ENCODE measurements around the gene SNX25. TPM values are rescaled to one million over a fixed set of nuclear protein-coding genes. Genes with fewer than 3 reads are reported as not detected.

Gene SNX25
- total RNA-seq, 2 experiments from 2014 or later = 16.2 to 16.9 TPM

- CTCF ChIA-PET = interaction anchor here (1.1 to 1.5 kb wide), 3 partner anchors 10 to 199 kb away, joined by 3 to 8 read pairs (median 4); partner anchors contain the start of gene SLC25A4
- Mint-ChIP-seq H3K36me3 (peaks cover 25% of the 10 kb centered on the region), H3K27ac (peak overlapping the region; percentile 87), H3K4me3 (peak overlapping the region; percentile 47), H3K9me3 (ENCODE audit: low read depth) (peaks cover 2% of the 10 kb centered on the region), H3K4me1 (peaks cover 39% of the 10 kb centered on the region), H3K27me3 (no peaks in the 10 kb centered on the region)
- ATAC-seq (peak; percentile 73), DNase-seq (no peak)
Observed at GRCh38 chr4:185341841-185342240, 132.4 kb downstream of the SNX25 start.

- Mint-ChIP-seq H3K36me3 (peaks cover 32% of the 10 kb centered on the region), H3K4me1 (peaks cover 40% of the 10 kb centered on the region), H3K4me3 (no peak overlapping the region), H3K27ac (peak overlapping the region; percentile 75), H3K27me3 (no peaks in the 10 kb centered on the region), H3K9me3 (ENCODE audit: low read depth) (no peaks in the 10 kb centered on the region)
- DNase-seq = no peak
- CTCF ChIA-PET = no interaction called here
- ATAC-seq = no peak
Observed at GRCh38 chr4:185343726-185344581, 134.6 kb downstream of the SNX25 start.

DNA sequence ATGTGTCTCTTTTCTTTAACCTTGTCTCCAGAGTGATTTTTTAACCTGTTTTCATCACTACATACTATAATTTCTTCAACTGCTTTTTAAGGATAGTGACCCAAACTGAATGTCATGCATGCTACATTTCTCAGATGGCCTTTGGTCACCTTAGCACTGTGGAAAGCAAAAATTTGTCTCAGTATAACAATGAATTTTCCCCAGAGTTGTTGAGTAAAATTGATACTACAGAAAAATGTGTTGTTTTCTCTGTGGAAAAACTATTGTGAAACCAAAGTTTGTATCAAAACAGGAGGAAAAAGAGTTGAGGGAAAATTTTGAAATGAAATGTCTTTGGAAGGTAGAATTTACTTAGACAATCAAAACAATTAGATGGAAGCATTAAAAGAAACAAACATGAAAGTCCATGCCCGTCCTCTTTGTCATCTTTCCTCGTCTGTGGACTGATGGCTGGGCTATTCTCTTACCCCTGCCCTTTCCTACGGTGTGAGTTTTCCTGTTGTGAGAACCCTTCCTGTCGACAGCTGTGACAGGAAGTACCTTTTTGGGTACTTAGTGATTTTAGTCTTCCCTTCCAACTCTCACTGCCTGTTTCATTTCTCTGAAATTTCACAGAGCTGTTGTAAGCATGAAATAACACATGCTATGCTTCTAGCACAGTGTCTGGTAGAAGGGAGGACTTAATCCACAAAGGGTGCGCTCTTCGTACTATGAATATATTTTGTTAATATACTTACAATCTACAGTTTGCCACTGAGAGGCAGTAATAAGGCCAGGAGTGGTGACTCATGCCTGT, 135.5 kb downstream of the SNX25 start:
- Mint-ChIP-seq H3K4me3 (no peak overlapping the region), H3K27me3 (no peaks in the 10 kb centered on the region), H3K4me1 (peaks cover 40% of the 10 kb centered on the region), H3K36me3 (peaks cover 27% of the 10 kb centered on the region), H3K9me3 (ENCODE audit: low read depth) (no peaks in the 10 kb centered on the region), H3K27ac (peak overlapping the region; percentile 75)
- DNase-seq = no peak
- ATAC-seq = peak; percentile 53
- CTCF ChIA-PET = interaction anchor here (1.1 kb wide), 1 partner anchor 10 kb away, joined by 3 read pairs; no protein-coding TSS in a partner anchor

GRCh38 chr4:185346975-185347601, 137.7 kb downstream of the SNX25 start:
- ATAC-seq (no peak), DNase-seq (no peak)
- Mint-ChIP-seq H3K27me3 (no peaks in the 10 kb centered on the region), H3K36me3 (peaks cover 39% of the 10 kb centered on the region), H3K9me3 (ENCODE audit: low read depth) (no peaks in the 10 kb centered on the region), H3K4me3 (no peak overlapping the region), H3K4me1 (peaks cover 37% of the 10 kb centered on the region), H3K27ac (no peak overlapping the region)
- CTCF ChIA-PET = no interaction called here

GRCh38 chr4:185351691-185352090, 142.3 kb downstream of the SNX25 start:
- DNase-seq (no peak), ATAC-seq (no peak)
- H3K27me3 Mint-ChIP-seq = no peaks in the 10 kb centered on the region
- no peaks in the 10 kb centered on the region for H3K9me3 Mint-ChIP-seq (ENCODE audit: low read depth)
- peaks cover 32% of the 10 kb centered on the region for H3K36me3 Mint-ChIP-seq
- no peak overlapping the region for H3K4me3 Mint-ChIP-seq
- H3K4me1 Mint-ChIP-seq = peaks cover 10% of the 10 kb centered on the region
- H3K27ac Mint-ChIP-seq = no peak overlapping the region
- CTCF ChIA-PET = interaction anchor here (2.4 kb wide), 1 partner anchor 9 kb away, joined by 8 read pairs; no protein-coding TSS in a partner anchor

- DNase-seq (no peak), ATAC-seq (no peak)
- H3K27ac Mint-ChIP-seq = no peak overlapping the region
- no peaks in the 10 kb centered on the region for H3K27me3 Mint-ChIP-seq
- CTCF ChIA-PET = interaction anchor here (2.4 kb wide), 1 partner anchor 10 kb away, joined by 8 read pairs; no protein-coding TSS in a partner anchor
- H3K4me1 Mint-ChIP-seq = peaks cover 8% of the 10 kb centered on the region
- peaks cover 27% of the 10 kb centered on the region for H3K36me3 Mint-ChIP-seq
- H3K4me3 Mint-ChIP-seq = no peak overlapping the region
- no peaks in the 10 kb centered on the region for H3K9me3 Mint-ChIP-seq (ENCODE audit: low read depth)
Observed at GRCh38 chr4:185352202-185352601, 142.8 kb downstream of the SNX25 start.

GRCh38 chr4:185352741-185353140, 143.3 kb downstream of the SNX25 start:
- no peak for ATAC-seq
- CTCF ChIA-PET = interaction anchor here (2.4 kb wide), 1 partner anchor 11 kb away, joined by 8 read pairs; no protein-coding TSS in a partner anchor
- peaks cover 8% of the 10 kb centered on the region for H3K4me1 Mint-ChIP-seq
- no peaks in the 10 kb centered on the region for H3K9me3 Mint-ChIP-seq (ENCODE audit: low read depth)
- H3K27me3 Mint-ChIP-seq = no peaks in the 10 kb centered on the region
- H3K27ac Mint-ChIP-seq = no peak overlapping the region
- H3K36me3 Mint-ChIP-seq = peaks cover 28% of the 10 kb centered on the region
- DNase-seq = no peak
- H3K4me3 Mint-ChIP-seq = no peak overlapping the region

DNA sequence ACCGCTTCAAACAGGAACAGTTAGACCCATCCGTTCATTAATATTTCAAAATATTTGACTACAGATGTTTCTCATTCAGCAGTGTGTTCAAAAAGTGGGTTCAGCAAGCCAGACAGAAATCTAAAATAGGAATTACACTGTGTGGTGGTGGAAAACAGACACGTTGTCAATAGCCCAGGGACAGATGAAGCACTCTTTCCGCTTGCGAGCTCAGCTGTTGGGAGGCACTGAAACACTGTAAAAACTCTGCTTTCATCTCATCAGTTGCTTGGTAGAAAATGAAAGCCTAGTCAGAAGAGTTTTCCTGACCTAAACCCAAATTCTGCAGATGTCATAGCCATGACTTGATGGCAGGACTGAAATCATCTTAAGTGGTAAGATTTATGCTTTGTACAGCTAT, 147.8 kb downstream of the SNX25 start:
- no peak for ATAC-seq
- H3K36me3 Mint-ChIP-seq = peaks cover 10% of the 10 kb centered on the region
- no peaks in the 10 kb centered on the region for H3K27me3 Mint-ChIP-seq
- CTCF ChIA-PET = no interaction called here
- no peak overlapping the region for H3K4me3 Mint-ChIP-seq
- H3K27ac Mint-ChIP-seq = no peak overlapping the region
- no peaks in the 10 kb centered on the region for H3K9me3 Mint-ChIP-seq (ENCODE audit: low read depth)
- no peaks in the 10 kb centered on the region for H3K4me1 Mint-ChIP-seq
- DNase-seq = no peak

- Mint-ChIP-seq H3K27me3 (no peaks in the 10 kb centered on the region), H3K4me3 (no peak overlapping the region), H3K9me3 (ENCODE audit: low read depth) (no peaks in the 10 kb centered on the region), H3K4me1 (no peaks in the 10 kb centered on the region), H3K36me3 (peaks cover 10% of the 10 kb centered on the region), H3K27ac (no peak overlapping the region)
- DNase-seq = no peak
- CTCF ChIA-PET = no interaction called here
- no peak for ATAC-seq
Observed at GRCh38 chr4:185357733-185358440, 148.5 kb downstream of the SNX25 start.

GRCh38 chr4:185358514-185358913, 149.1 kb downstream of the SNX25 start:
- no peak for DNase-seq
- Mint-ChIP-seq H3K4me3 (no peak overlapping the region), H3K27me3 (no peaks in the 10 kb centered on the region), H3K36me3 (peaks cover 12% of the 10 kb centered on the region), H3K27ac (no peak overlapping the region), H3K9me3 (ENCODE audit: low read depth) (no peaks in the 10 kb centered on the region), H3K4me1 (no peaks in the 10 kb centered on the region)
- no peak for ATAC-seq
- CTCF ChIA-PET = no interaction called here

DNA sequence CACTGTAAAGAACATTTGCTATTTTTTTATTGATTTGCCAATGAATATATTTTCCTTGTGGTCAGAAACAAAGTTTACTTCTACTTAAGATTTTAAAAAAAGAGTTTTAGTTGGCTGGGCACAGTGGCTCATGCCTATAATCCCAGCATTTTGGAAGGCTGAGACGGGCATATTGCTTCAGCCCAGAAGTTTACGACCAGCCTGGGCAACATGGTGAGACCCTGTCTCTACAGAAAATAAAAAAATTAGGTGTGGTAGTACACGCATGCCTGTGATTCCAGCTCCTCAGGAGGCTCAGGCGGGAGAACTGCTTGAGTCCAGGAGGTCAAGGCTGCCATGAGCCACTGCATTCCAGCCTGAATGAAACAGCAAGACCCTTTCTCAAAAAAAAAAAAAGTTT, 149.6 kb downstream of the SNX25 start:
- H3K36me3 Mint-ChIP-seq = peaks cover 12% of the 10 kb centered on the region
- no peaks in the 10 kb centered on the region for H3K9me3 Mint-ChIP-seq (ENCODE audit: low read depth)
- H3K27ac Mint-ChIP-seq = no peak overlapping the region
- no peak overlapping the region for H3K4me3 Mint-ChIP-seq
- DNase-seq = no peak
- CTCF ChIA-PET = no interaction called here
- no peak for ATAC-seq
- H3K27me3 Mint-ChIP-seq = no peaks in the 10 kb centered on the region
- no peaks in the 10 kb centered on the region for H3K4me1 Mint-ChIP-seq

- ATAC-seq (no peak), DNase-seq (no peak)
- CTCF ChIA-PET = no interaction called here
- H3K9me3 Mint-ChIP-seq (ENCODE audit: low read depth) = no peaks in the 10 kb centered on the region
- no peaks in the 10 kb centered on the region for H3K27me3 Mint-ChIP-seq
- H3K4me3 Mint-ChIP-seq = no peak overlapping the region
- H3K4me1 Mint-ChIP-seq = no peaks in the 10 kb centered on the region
- H3K27ac Mint-ChIP-seq = no peak overlapping the region
- H3K36me3 Mint-ChIP-seq = peaks cover 12% of the 10 kb centered on the region
Observed at GRCh38 chr4:185359767-185360446, 150.5 kb downstream of the SNX25 start.

Measured in activated CD8-positive, alpha-beta memory T cell treated with anti-CD3 and anti-CD28 coated beads, Interleukin-2, amount 10 ng/mL, durations not matched to agents 7 days and 5 days (primary cell).